GM23338 (cell line): Measurements from ENCODE around the gene UBE2L6. TPM values are rescaled to one million over a fixed set of nuclear protein-coding genes. Genes with fewer than 3 reads are reported as not detected.

ENCODE experiments used
- ATAC-seq: fragments of 200-7000 bp; cut with Tn5 transposase; 3 replicates; pipeline ENCODE4 v1.9.1; 2020
- DNase-seq: peaks from one replicate; pipeline ENCODE4 v3.0.0-alpha.2; 2015; ENCODE audit warnings: low spot score
- H2AFZ ChIP-seq: fragments of 200-600 bp; sonication (generic); 2 replicates; pipeline ENCODE4 v1.8.0; 2016; ENCODE audit warnings: antibody characterized with exemption, mild to moderate bottlenecking, moderate library complexity
- H3F3A ChIP-seq: fragments of 200-600 bp; sonication (generic); replicated peaks from 2 replicates; pipeline ENCODE4 v1.8.0; 2017; ENCODE audit warnings: antibody characterized with exemption, mixed run types, low read depth
- H3K27ac ChIP-seq: fragments of 200-600 bp; sonication (generic); 2 replicates; pipeline ENCODE4 v1.6.1; 2016; ENCODE audit warnings: low read depth
- H3K27me3 ChIP-seq: fragments of 200-600 bp; sonication (generic); 2 replicates; pipeline ENCODE4 v1.8.0; 2016; ENCODE audit warnings: mild to moderate bottlenecking, mixed run types, moderate library complexity; ENCODE audit not compliant: insufficient read depth
- H3K36me3 ChIP-seq: fragments of 200-600 bp; sonication (generic); 2 replicates; pipeline ENCODE4 v1.8.0; 2016; ENCODE audit warnings: mild to moderate bottlenecking; ENCODE audit not compliant: insufficient read depth
- H3K4me1 ChIP-seq: fragments of 200-600 bp; sonication (generic); 2 replicates; pipeline ENCODE4 v1.8.0; 2016; ENCODE audit warnings: mild to moderate bottlenecking, moderate library complexity; ENCODE audit not compliant: insufficient read depth
- H3K4me2 ChIP-seq: fragments of 200-600 bp; sonication (generic); 2 replicates; pipeline ENCODE4 v1.7.1; 2017; ENCODE audit warnings: mixed run types
- H3K4me3 ChIP-seq: fragments of 200-600 bp; sonication (generic); 2 replicates; pipeline ENCODE4 v1.6.1; 2016; ENCODE audit warnings: mixed run types
- H3K79me2 ChIP-seq: fragments of 200-600 bp; sonication (generic); replicated peaks from 2 replicates; pipeline ENCODE4 v1.8.0; 2017; ENCODE audit warnings: mild to moderate bottlenecking; ENCODE audit not compliant: insufficient read depth
- H3K9me2 ChIP-seq: fragments of 200-600 bp; sonication (generic); 2 replicates; pipeline ENCODE4 v1.8.0; 2017; ENCODE audit not compliant: insufficient read depth
- H4K20me1 ChIP-seq: fragments of 200-600 bp; sonication (generic); replicated peaks from 2 replicates; pipeline ENCODE4 v1.8.0; 2017; ENCODE audit warnings: mild to moderate bottlenecking; ENCODE audit not compliant: insufficient read depth
- H3K27ac Mint-ChIP-seq: 2 replicates; pipeline ENCODE4 v1.8.0; 2020; ENCODE audit warnings: inconsistent platforms, mild to moderate bottlenecking, moderate library complexity, mixed read lengths
- H3K27me3 Mint-ChIP-seq: 3 replicates; pipeline ENCODE4 v1.8.0; 2022; ENCODE audit warnings: low read depth, mild to moderate bottlenecking, moderate library complexity, mixed read lengths, inconsistent platforms; ENCODE audit not compliant: insufficient read depth, poor library complexity
- H3K36me3 Mint-ChIP-seq: 3 replicates; pipeline ENCODE4 v1.8.0; 2021; ENCODE audit warnings: low read depth, mild to moderate bottlenecking, inconsistent platforms, moderate library complexity, mixed read lengths
- H3K4me1 Mint-ChIP-seq: 3 replicates; pipeline ENCODE4 v1.8.0; 2020; ENCODE audit warnings: mild to moderate bottlenecking, inconsistent platforms, mixed read lengths
- H3K4me3 Mint-ChIP-seq: 3 replicates; pipeline ENCODE4 v1.8.0; 2021; ENCODE audit warnings: moderate library complexity, mild to moderate bottlenecking, inconsistent platforms, mixed read lengths
- H3K9me3 Mint-ChIP-seq: 3 replicates; pipeline ENCODE4 v1.8.0; 2020; ENCODE audit warnings: moderate library complexity, mild to moderate bottlenecking, inconsistent platforms, mixed read lengths
- CREB1 ChIP-seq: fragments of 250-450 bp; sonication (Bioruptor Pico); IDR thresholded peaks from 2 replicates; pipeline ENCODE4 v1.5.0; 2020; ENCODE audit warnings: low read depth, mild to moderate bottlenecking, moderate library complexity
- CTCF ChIP-seq, 2 experiments: fragments of 200-600 bp in 1 of 2; sonication (generic) in 1 of 2; conservative IDR thresholded peaks; 2 replicates each; pipeline versions ENCODE4 v1.5.1 to v1.6.1; 2016 to 2017; ENCODE audit warnings: antibody characterized with exemption in 2 of 2, low read depth in 2 of 2, mild to moderate bottlenecking in 2 of 2, moderate library complexity in 1 of 2
- ETS1 ChIP-seq: IDR thresholded peaks from 2 replicates; pipeline ENCODE4 v1.6.1; 2016; ENCODE audit warnings: antibody characterized with exemption
- EZH2 ChIP-seq: fragments of 200-600 bp; sonication (generic); IDR thresholded peaks from one replicate; pipeline ENCODE4 v1.8.0; 2017; ENCODE audit warnings: antibody characterized with exemption, mild to moderate bottlenecking, low read depth; ENCODE audit not compliant: unreplicated experiment
- EZH2phosphoT487 ChIP-seq: fragments of 200-600 bp; sonication (generic); IDR thresholded peaks from one replicate; pipeline ENCODE4 v1.8.1; 2018; ENCODE audit warnings: antibody characterized with exemption; ENCODE audit not compliant: unreplicated experiment
- JUNB ChIP-seq: IDR thresholded peaks from one replicate; pipeline ENCODE4 v1.6.1; 2016; ENCODE audit warnings: antibody characterized with exemption; ENCODE audit not compliant: unreplicated experiment
- NANOG ChIP-seq: IDR thresholded peaks from 2 replicates; pipeline ENCODE4 v1.6.1; 2016; ENCODE audit warnings: antibody characterized with exemption, borderline replicate concordance
- POLR2AphosphoS5 ChIP-seq: IDR thresholded peaks from 2 replicates; pipeline ENCODE4 v1.6.1; 2016; ENCODE audit warnings: antibody characterized with exemption, low read depth
- REST ChIP-seq: IDR thresholded peaks from one replicate; pipeline ENCODE4 v1.6.1; 2018; ENCODE audit warnings: antibody characterized with exemption; ENCODE audit not compliant: unreplicated experiment
- STAT1 ChIP-seq: IDR thresholded peaks from one replicate; pipeline ENCODE4 v1.6.1; 2016; ENCODE audit warnings: antibody characterized with exemption; ENCODE audit not compliant: unreplicated experiment
- ZNF114 ChIP-seq: fragments of 250-450 bp; sonication (Bioruptor Pico); IDR thresholded peaks from 2 replicates; pipeline ENCODE4 v1.5.0; 2020; ENCODE audit warnings: mild to moderate bottlenecking, moderate library complexity
- ZNF331 ChIP-seq: fragments of 250-450 bp; sonication (Bioruptor Pico); IDR thresholded peaks from 2 replicates; pipeline ENCODE4 v1.5.0; 2020; ENCODE audit warnings: low read depth, mild to moderate bottlenecking, moderate library complexity
- ZNF462 ChIP-seq: fragments of 250-450 bp; sonication (Bioruptor Pico); IDR thresholded peaks from 2 replicates; pipeline ENCODE4 v1.5.0; 2020; ENCODE audit warnings: mild to moderate bottlenecking, moderate library complexity
- polyA plus RNA-seq: library from polyadenylated mRNA; unstranded; fragments of >200 nt; fragmentation: Nextera tagmentation; extraction: Ambion mirVana; gene quantifications from 2 replicates; pipeline ENCODE4 v1.2.1, GENCODE V29; 2016
- total RNA-seq: library from RNA; depleted of rRNA; stranded (reverse); fragments of >200 nt; shearing (Covaris generic); gene quantifications from 2 replicates; pipeline ENCODE4 v1.2.3, GENCODE V29; 2014

UBE2L6 gene
- total and polyA plus RNA-seq, 2 experiments from 2014 or later: 46.0 to 52.0 TPM

GRCh38 chr11:57536947-57537619 is 30.4 kb downstream of the UBE2L6 start, which contains the start of gene SMTNL1:
Gene SMTNL1 (plus strand): TSS chr11:57537595. CDS start chr11:57542643, 5,048 bp downstream.
- Histone ChIP-seq H3K36me3 (no peaks in the 10 kb centered on the region), H3K79me2 (no peaks in the 10 kb centered on the region), H3K4me2 (peak within 1 kb of the TSS; percentile 53; the same call in 1 of the 2 replicates), H4K20me1 (no peaks in the 10 kb centered on the region), H3K27ac (no peak within 1 kb of the TSS), H3K4me1 (peaks cover 7% of the 10 kb centered on the region), H3K9me2 (no peaks in the 10 kb centered on the region), H2AFZ (0 out of 2 replicates have a peak within 1 kb of the TSS, but pooled peaks have one; percentile 10), H3K27me3 (no peaks in the 10 kb centered on the region), H3F3A (no peaks in the 10 kb centered on the region), H3K4me3 (no peak within 1 kb of the TSS)
- TF ChIP-seq ZNF331 (CRISPR knock-in tag) (no peak), EZH2 (no peak), ETS1 (no peak), NANOG (no peak), EZH2phosphoT487 (no peak), CREB1 (CRISPR knock-in tag) (no peak), JUNB (no peak), POLR2AphosphoS5 (no peak), ZNF462 (CRISPR knock-in tag) (no peak), REST (no peak), ZNF114 (CRISPR knock-in tag) (no peak), CTCF (conservative IDR thresholded peaks at IDR 0.05; ENCODE audit: low read depth in 2 of 2) (no peak), STAT1 (no peak)
- peaks cover 6% of the 10 kb centered on the region for H3K27me3 Mint-ChIP-seq
- peak; percentile 54 for DNase-seq
- H3K4me1 Mint-ChIP-seq: peaks cover 22% of the 10 kb centered on the region
- H3K4me3 Mint-ChIP-seq: peak within 1 kb of the TSS; percentile 43; the same call in 1 of the 3 replicates
- no peaks in the 10 kb centered on the region; the same call in 2 of the 3 replicates for H3K9me3 Mint-ChIP-seq
- H3K36me3 Mint-ChIP-seq: no peaks in the 10 kb centered on the region; the same call in 2 of the 3 replicates
- peak; percentile 82 for ATAC-seq
- H3K27ac Mint-ChIP-seq: peak within 1 kb of the TSS; percentile 76
